Right lobe of liver (tissue), 6 donors: ENCODE data around the gene NDUFAF3. TPM values are rescaled to one million over a fixed set of nuclear protein-coding genes. Genes with fewer than 3 reads are reported as not detected.

Source experiments
- ATAC-seq, 4 donors: fragments of 200-7000 bp; cut with Tn5 transposase; one replicate each; pipeline ENCODE4 v1.9.1; 2020; ENCODE audit warnings: mild to moderate bottlenecking in 4 of 4, moderate library complexity in 4 of 4
- DNase-seq, 3 donors: peaks; one replicate each; pipeline ENCODE4 v3.0.0-alpha.2; 2020
- H3K27ac ChIP-seq, 3 donors: fragments of 200-600 bp; one replicate each; pipeline ENCODE4 v1.8.0; 2022
- H3K27me3 ChIP-seq, 2 donors: fragments of 200-600 bp; one replicate each; pipeline ENCODE4 v1.8.0; 2022
- H3K36me3 ChIP-seq, 4 donors: fragments of 200-600 bp; sonication (generic) in 1 of 4; one replicate each; pipeline versions ENCODE4 v1.5.1 to v1.8.0; 2017 to 2022; ENCODE audit warnings: control low read depth in 1 of 4
- H3K4me1 ChIP-seq, 4 donors: fragments of 200-600 bp; sonication (generic) in 1 of 4; one replicate each; pipeline versions ENCODE4 v1.5.1 to v1.8.0; 2017 to 2022; ENCODE audit warnings: control low read depth in 1 of 4
- H3K4me3 ChIP-seq, 3 donors: fragments of 200-600 bp; one replicate each; pipeline ENCODE4 v1.8.0; 2022
- H3K9me3 ChIP-seq, 4 donors: fragments of 200-600 bp; sonication (generic) in 1 of 4; one replicate each; pipeline versions ENCODE4 v1.5.1 to v1.8.0; 2017 to 2022; ENCODE audit warnings: control low read depth in 1 of 4
- POLR2A ChIP-seq: fragments of 450-650 bp; IDR thresholded peaks from one replicate; pipeline ENCODE4 v1.6.1; 2017; ENCODE audit warnings: antibody characterized with exemption, mild to moderate bottlenecking
- WGBS: methylation state at CpG from one replicate; pipeline ENCODE4 v1.1.6; 2018; ENCODE audit warnings: low coverage, low lambda C conversion rate; ENCODE audit not compliant: insufficient coverage; ENCODE audit errors: missing lambda C conversion rate; 5-methylcytosine and 5-hydroxymethylcytosine counted together
- intact Hi-C, 2 donors: fragments of 100-400 bp; cut with DNase I; formaldehyde crosslinking; loops; one replicate each; pipeline versions ENCODE4 v1.11.2 to v1.14.1; 2022
- total RNA-seq, 6 experiments: library from RNA; depleted of rRNA in 2 of 6; stranded (reverse); fragments of >200 nt in 2 of 6; fragmentation: NEBNext Ultra II Directional in 3 of 6; extraction: Animal tissue kit (Norgen Biotek cat#: 25700) in 3 of 6; gene quantifications; one replicate each; pipeline versions ENCODE4 v1.1.0 to v1.2.4, GENCODE V29; 2016 to 2023
- TF ChIP-seq, protein P1 (sequence below), 4 donors: fragments of 200-600 bp in 3 of 4; fragments of 450-650 bp in 1 of 4; IDR thresholded peaks; one replicate each; pipeline versions ENCODE4 v1.5.1 to v1.8.0; 2016 to 2022; ENCODE audit warnings: antibody characterized with exemption in 4 of 4, mild to moderate bottlenecking in 2 of 4
- donor health status: DM: no; HTN: yes; CAD: no.
- donor health status: DM: no; HTN: no; CAD: no.
- donor health status: DM: no; HTN: no; CAD: no.
- donor health status: DM: no; HTN: yes; CAD: no.
- donor health status: DM: no; HTN: yes; CAD: no.

The NDUFAF3 gene
- total RNA-seq, 6 experiments from 2014 or later: 39.2 to 100 (median 44.8) TPM

DNA sequence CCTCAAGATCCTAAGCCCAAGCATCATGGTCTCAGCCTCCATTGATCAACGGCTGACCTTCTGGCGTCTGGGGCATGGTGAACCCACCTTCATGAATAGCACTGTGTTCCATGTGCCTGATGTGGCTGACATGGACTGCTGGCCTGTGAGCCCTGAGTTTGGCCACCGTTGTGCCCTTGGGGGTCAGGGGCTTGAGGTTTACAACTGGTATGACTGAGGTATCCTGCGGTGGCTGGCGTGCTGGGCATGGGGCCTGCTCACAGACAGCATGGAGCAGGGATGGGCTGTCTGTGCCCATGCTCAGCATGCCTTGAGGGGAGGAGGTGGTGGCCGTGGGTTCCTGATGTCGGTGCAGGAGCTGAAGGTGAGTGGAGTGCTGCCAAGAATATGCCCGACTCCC, 6.8 kb upstream of the NDUFAF3 start:
- no peaks in the 10 kb centered on the region for H3K27me3 ChIP-seq
- intact Hi-C loops: no loop called here
- WGBS: 89% methylated on average over 3 of the region's 8 CpGs
- H3K36me3 ChIP-seq: peaks cover 0 to 30% (median 12%) of the 10 kb centered on the region in 4 donors
- no peak for ATAC-seq
- peak in 1 of 3 donors; percentile 43 for DNase-seq
- no peaks in the 10 kb centered on the region for H3K9me3 ChIP-seq
- no peak for TF ChIP-seq POLR2A
- H3K27ac ChIP-seq: no peak overlapping the region
- H3K4me1 ChIP-seq: peaks cover 0 to 19% (median 6%) of the 10 kb centered on the region in 4 donors
- no peak overlapping the region for H3K4me3 ChIP-seq

DNA sequence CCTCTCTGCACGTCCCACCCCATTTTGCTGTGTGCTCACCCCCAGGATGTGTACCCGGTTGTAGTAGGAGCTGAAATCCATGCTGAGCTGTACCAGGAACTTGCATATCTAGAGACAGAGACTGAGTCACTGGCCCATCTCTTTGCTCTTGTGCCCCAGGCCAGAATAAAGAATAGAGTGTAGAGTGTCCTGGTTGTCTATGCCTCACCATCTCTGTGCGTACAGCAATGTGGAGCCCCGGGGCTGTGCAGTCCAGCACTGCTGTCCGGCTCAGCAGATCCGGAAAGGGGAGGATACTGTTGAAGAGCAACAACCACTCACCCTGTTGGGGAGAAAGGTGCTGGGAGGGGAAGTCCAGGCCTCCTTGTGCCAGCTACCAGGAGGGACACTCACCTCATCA, 6.2 kb upstream of the NDUFAF3 start:
- intact Hi-C loops: no loop called here
- no peak for ATAC-seq
- peaks cover 0 to 23% (median 8%) of the 10 kb centered on the region in 4 donors for H3K4me1 ChIP-seq
- no peak overlapping the region for H3K27ac ChIP-seq
- H3K9me3 ChIP-seq: no peaks in the 10 kb centered on the region
- TF ChIP-seq POLR2A: no peak
- TF ChIP-seq, protein P1, sequence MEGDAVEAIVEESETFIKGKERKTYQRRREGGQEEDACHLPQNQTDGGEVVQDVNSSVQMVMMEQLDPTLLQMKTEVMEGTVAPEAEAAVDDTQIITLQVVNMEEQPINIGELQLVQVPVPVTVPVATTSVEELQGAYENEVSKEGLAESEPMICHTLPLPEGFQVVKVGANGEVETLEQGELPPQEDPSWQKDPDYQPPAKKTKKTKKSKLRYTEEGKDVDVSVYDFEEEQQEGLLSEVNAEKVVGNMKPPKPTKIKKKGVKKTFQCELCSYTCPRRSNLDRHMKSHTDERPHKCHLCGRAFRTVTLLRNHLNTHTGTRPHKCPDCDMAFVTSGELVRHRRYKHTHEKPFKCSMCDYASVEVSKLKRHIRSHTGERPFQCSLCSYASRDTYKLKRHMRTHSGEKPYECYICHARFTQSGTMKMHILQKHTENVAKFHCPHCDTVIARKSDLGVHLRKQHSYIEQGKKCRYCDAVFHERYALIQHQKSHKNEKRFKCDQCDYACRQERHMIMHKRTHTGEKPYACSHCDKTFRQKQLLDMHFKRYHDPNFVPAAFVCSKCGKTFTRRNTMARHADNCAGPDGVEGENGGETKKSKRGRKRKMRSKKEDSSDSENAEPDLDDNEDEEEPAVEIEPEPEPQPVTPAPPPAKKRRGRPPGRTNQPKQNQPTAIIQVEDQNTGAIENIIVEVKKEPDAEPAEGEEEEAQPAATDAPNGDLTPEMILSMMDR (IDR thresholded peaks at IDR 0.05): no peak
- peaks cover 0 to 30% (median 12%) of the 10 kb centered on the region in 4 donors for H3K36me3 ChIP-seq
- WGBS: 100% methylated on average over 1 of the region's 6 CpGs
- DNase-seq: no peak
- no peaks in the 10 kb centered on the region for H3K27me3 ChIP-seq
- no peak overlapping the region for H3K4me3 ChIP-seq

DNA sequence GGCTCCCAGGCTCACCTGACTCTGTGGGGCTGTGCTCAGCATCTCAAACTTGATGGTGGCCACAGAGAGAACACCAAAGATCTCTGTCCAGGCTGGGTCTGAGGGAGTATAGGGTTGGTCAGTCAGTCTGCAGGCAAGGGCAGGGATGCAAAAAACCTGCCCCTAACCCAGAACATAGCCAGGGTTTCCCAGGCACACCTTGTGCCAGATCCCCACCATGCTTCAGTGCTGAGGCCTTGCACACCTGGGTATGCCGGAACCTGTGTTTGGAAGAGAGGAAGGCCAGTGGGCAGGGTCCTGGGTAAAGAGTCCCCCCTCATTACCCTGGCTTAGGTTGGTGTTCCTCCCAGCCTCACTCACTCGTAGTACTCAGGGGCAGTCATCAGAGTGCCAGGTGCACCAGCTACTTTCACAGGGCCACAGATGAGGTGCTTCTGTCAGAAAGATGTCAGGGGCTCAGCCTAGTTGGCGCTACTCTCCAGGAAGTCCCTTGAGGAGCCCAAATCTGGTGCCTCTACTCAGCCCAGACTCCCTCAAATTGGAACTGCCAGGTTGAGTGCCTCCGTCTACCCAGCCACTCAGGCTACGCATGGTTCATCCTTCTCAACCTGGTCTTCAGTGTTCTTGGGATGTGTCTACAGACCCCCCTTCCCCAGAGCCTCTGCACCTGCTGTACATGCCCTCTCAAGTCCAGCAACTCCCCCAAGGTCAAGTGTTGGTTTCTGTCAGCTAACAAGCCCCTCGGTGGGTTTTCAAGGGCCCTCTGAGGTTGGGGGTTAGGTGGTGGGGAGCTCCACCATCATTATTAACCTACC, 5.3 kb upstream of the NDUFAF3 start:
- no peak for ATAC-seq
- WGBS: 100% methylated on average over 1 of the region's 6 CpGs
- Histone ChIP-seq H3K4me3 (no peak overlapping the region), H3K27ac (no peak overlapping the region), H3K27me3 (no peaks in the 10 kb centered on the region), H3K4me1 (peaks cover 0 to 23% (median 8%) of the 10 kb centered on the region in 4 donors), H3K9me3 (no peaks in the 10 kb centered on the region), H3K36me3 (peaks cover 0 to 29% (median 12%) of the 10 kb centered on the region in 4 donors)
- intact Hi-C loops: no loop called here
- DNase-seq: no peak
- no peak for TF ChIP-seq POLR2A
- TF ChIP-seq, protein P1 (IDR thresholded peaks at IDR 0.05): no peak

DNA sequence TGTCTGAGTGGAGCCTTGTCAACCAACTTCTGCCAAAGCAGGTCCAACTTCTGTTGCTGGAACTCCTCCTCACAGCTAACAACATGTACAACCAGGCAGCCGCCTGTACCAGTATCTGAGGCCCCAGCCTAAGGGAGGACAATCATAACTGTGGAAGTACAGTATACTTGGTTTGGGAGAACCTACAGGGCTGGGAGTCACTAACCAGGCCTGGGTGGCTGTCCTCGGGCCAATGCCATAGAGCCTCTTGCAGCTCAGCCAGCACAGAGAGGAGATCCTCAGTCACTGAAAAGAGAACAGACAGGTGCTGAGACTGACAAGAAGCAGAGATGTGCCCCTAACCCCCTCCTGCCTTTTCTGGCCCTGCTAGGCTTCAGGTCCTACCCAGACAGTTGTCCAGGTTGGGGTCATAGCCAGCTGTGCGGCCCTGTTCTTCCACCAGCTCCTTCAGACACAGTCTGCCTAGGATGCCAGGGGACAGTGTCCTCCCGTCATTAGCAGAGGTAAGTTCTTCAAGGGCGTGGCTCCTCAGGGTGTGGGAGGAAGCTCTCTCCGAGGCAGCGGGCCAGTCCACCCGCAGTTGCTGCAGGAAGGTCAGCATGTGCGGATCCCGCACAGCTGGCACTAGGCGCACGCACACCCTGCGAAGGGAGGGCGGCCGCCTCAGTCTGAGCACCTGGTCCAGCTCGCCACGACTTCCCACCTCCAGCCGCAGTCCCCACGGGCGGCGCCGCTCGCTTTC, 4.5 kb upstream of the NDUFAF3 start:
- Histone ChIP-seq H3K27me3 (no peaks in the 10 kb centered on the region), H3K4me1 (peaks cover 0 to 23% (median 8%) of the 10 kb centered on the region in 4 donors), H3K27ac (peak overlapping the region in 1 of 3 donors; percentile 65), H3K4me3 (peak overlapping the region; percentile 88 to 91 (median 89)), H3K9me3 (no peaks in the 10 kb centered on the region), H3K36me3 (peaks cover 0 to 23% (median 11%) of the 10 kb centered on the region in 4 donors)
- DNase-seq (peak in 1 of 3 donors; percentile 55), ATAC-seq (no peak)
- intact Hi-C loops: no loop called here
- TF ChIP-seq POLR2A: no peak
- TF ChIP-seq, protein P1 (IDR thresholded peaks at IDR 0.05): no peak
- 17% methylated on average over 2 of the region's 23 CpGs for WGBS
